ENCODE data around the gene CRIM1.

Gene CRIM1

DNA sequence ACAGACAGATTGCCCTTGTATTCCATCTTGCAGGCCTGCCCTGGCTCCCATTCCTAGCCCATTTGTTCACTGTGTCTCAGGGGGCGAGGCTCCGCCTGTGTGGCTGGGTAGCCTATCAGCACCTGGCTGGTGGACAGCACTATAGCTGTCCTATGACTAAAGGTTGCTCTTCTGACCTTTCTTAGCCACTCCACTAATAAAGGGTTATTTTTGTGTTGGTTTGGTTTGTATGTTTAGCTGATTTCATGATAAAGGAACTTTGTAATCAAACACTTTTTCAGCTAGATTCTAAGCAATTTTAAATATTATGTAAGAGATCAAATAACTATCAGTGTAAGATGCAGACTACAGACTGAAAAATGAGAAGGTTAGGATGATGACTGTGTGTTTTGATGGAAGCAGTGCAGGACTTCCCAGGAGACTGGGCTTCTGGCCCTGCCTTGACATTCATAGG, 72.2 kb downstream of the CRIM1 start:
- DNase-seq = no peak

GRCh38 chr2:36430549-36430948, 75.0 kb downstream of the CRIM1 start:
- no peak for DNase-seq

GRCh38 chr2:36432479-36432878, 76.9 kb downstream of the CRIM1 start:
- DNase-seq = no peak

GRCh38 chr2:36433311-36434217, 78.0 kb downstream of the CRIM1 start:
- no peak for DNase-seq

DNA sequence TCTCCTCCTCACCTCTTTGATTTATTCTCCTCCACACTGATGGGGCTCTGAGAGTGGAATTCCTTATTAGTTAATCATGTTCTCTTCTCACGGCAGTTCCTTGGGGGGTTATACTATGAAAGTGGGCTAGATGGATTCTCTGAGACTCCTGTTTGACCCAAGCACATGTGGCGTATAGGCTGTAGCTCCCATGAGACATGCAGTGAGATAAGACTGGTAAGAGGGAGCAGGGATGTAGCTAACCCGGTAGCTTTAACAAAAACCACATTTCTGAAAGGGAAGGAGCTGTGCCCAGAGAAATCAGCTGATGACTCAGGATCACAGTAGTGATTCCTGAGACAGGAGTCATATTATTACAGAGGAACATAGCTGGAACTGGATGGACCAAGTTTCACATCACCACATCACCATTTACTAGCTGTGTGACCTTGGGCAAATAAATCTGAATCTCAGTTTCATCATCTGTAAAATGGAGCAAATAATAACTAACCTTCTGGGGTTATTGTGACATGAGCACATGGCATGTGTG, 82.9 kb downstream of the CRIM1 start:
- no peak for DNase-seq

DNA sequence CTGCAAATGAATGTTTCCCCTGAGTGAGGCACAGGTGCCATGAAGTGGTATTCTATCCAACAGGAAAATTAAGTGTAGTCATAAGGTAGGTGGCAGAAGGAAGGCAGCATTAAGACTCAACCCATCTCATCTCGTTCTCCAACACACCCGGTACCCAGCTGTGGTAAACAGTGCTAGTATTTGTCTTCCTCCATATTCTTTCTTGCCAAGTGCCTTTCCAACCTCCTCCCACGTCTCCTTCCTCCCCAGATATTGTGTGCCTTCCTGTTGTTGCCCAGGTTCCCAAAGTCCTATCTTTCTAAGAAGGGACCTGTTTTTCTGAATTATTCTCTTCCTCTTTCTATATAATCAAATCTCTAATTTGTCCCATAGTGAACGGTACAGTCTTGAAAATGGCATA, 83.5 kb downstream of the CRIM1 start:
- DNase-seq = no peak

DNA sequence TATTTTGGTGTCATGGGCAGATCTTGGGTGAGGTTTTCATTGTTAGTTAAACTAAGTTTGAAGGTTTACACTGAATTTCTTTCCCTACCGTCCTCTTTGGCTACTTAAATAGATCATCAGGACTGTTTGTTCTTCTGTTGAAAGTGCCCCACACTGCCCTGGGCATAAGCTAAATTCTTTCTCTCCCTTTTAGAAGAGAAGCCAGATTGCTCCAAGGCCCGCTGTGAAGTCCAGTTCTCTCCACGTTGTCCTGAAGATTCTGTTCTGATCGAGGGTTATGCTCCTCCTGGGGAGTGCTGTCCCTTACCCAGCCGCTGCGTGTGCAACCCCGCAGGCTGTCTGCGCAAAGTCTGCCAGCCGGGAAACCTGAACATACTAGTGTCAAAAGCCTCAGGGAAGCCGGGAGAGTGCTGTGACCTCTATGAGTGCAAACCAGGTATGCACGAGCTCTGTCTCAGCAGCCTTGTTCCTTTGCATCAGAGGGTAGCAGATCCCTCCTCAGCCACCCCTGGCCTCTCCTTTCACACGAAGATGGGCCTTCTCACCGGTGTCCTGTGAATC, 85.6 kb downstream of the CRIM1 start:
- no peak for DNase-seq

DNA sequence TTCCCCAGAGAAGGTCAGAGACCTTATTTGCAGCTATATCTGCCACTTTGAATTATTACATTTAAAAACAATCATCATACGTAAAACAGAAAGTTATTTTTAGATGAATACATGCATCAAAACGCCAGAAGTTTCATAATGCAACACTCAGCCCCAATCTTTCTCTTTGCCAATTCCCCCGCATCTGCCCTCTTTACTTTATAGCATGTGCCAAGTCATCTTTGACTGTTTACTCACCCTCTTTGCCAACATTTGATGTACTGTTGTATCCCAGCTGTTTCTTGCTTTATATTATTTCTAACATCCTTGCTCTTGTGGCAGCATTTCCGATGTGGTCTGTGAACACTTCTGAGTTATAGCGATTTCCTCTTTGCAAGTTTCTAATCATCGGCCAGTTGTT, 86.2 kb downstream of the CRIM1 start:
- DNase-seq = no peak

DNA sequence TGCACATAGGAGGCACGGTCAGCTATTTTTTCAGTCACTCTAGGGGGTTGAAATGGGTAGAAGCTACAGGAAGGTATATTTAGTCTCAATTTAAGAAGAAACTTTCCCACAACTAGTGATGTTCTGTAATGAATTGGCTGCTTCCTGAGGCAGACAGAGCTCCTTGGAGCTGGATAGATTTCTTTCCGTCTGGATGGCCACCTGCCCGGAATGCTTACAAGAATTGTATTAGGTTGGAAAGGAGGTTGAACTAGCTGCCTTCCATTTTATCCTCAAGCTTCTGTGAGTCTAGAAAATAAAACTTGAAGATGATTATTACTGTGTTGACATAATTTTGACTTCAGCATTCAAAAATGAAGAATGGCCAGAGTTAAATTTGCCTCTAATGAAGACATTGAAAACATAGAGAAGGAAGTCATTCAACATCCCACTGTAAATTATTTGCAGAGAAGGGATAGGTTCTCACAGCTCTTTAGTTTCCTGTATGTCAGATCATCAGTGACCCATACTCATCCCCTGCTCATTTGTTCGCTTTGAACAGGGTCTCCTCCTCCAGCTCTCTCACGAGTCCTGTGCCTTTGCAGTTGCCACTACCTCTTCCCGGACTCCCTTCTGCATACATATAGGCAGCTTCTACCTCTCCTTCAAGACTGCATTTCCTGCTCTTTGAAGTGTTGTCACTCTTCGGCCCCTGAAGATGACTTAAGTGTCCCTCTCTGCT, 88.8 kb downstream of the CRIM1 start:
- no peak for DNase-seq

DNA sequence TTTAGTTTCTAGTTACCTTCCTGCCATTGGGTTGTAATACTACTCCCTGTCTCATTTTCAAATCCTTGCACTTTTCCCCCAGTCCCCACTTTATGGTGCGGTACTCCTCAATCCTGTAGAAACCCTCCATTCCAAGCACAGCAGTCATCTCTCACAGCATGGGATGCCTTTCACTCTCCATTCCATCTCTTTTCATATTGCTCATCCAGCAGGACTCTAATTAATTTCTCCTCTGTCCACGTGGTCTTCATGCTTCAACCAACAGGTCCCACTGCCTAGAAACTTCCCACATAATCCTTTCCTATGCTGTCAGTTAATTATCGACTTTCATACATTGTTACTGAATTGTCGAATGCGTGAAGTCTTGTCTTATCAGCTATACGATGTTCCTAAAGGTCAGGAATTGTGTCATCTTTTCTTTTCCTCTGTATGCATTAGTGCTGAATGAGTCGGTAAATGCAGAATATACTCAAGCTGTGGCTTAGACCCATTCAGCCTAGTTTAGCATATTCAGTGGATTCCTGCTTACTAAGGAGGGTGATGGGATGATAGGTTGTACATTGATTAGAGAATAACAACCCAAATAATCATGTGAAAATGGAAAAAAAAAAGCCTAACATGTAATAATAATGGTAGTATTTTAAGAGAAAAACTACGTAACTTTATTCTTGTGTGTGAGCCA, 89.7 kb downstream of the CRIM1 start:
- DNase-seq = no peak

GRCh38 chr2:36446294-36446693, 90.7 kb downstream of the CRIM1 start:
- no peak for DNase-seq

DNA sequence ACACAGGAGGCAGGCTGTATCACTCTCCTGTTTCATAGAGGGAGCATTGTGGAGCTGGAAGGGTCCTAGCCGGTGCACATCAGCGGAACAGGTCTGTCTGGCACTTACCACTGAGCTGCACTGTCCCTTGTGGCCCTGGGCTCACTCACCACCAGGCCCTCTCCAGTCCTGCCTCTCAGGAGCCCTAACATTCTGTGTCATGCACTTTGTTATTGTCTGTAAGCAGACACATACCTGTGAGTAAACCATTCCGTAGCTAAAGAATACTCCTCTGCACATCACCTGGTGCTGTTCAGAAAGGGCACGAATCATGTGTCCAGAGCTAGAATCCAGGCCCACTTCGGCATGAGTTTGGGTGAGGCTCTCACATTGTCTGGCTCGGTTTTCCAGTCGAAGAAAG, 93.6 kb downstream of the CRIM1 start:
- no peak for DNase-seq

- no peak for DNase-seq
Measured at GRCh38 chr2:36449943-36450392, 94.4 kb downstream of the CRIM1 start.

- DNase-seq = no peak
Measured at GRCh38 chr2:36450466-36451196, 95.1 kb downstream of the CRIM1 start.

GRCh38 chr2:36451512-36451911, 95.9 kb downstream of the CRIM1 start:
- DNase-seq = no peak

DNA sequence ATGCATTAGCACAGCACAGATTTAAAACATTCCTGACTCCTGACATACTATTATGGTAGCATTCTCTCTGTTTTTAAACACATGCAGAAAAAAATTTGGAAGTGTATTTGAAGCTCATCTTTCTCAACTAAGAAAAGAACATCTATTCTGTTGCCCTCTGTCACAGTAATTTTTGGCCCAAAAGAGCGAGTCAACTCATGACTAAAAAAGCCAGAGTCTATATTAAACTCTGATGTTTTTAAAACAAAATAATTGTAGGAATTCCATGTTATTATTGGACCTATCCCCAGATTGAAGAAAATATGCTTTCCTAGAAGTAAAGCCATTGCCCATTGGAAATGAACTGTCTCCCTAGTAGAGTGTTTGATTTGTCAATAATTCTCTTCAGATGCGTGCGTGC, 96.7 kb downstream of the CRIM1 start:
- no peak for DNase-seq

- no peak for DNase-seq
Measured at GRCh38 chr2:36453652-36454051, 98.1 kb downstream of the CRIM1 start.

- no peak for DNase-seq
Measured at GRCh38 chr2:36455011-36455410, 99.4 kb downstream of the CRIM1 start.

GRCh38 chr2:36455788-36456187, 100.2 kb downstream of the CRIM1 start:
- no peak for DNase-seq

GRCh38 chr2:36456227-36457175, 100.9 kb downstream of the CRIM1 start:
- DNase-seq = no peak

DNA sequence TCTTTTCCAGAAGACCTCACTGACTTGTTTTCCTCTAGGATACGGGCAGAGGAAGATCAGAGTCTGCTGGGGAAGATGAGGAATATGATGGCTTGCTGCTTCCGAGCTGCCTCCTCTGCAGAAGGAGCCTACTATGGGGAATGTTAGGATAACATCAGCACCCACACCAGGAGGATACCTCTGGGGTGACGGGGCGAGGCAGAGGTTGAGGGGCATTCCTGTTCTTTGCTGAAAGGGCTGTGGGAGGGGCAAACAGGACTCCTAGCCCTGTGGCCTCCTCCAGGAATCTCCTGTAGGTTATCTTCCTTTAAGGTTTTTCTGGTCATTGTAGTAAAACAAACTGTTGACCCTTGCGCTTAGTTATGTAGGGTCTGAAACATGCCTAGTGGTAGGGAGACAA, 102.5 kb downstream of the CRIM1 start:
- DNase-seq = no peak
